Measurements from ENCODE around the gene DDX50.

DNA sequence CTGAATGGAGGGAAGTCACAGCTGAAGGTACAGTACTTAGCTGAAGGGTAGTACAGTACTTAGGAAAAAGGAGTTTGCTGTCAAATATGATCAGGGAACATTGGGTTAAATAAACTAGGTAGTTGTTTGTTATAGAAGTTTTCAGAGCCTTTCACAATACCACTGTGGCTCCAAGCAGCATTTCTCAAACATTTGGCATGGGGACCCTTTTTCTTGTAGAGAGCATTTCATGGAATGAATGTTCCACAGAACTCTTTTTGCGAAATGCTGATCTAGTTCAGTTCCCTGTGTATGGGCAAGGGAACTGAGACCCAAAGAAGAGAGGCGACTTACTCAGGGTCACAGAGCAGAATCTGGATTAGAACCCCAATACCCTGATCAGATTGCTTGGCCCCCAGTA is 31.5 kb upstream of the DDX50 start:
- TF ChIP-seq, protein P1, sequence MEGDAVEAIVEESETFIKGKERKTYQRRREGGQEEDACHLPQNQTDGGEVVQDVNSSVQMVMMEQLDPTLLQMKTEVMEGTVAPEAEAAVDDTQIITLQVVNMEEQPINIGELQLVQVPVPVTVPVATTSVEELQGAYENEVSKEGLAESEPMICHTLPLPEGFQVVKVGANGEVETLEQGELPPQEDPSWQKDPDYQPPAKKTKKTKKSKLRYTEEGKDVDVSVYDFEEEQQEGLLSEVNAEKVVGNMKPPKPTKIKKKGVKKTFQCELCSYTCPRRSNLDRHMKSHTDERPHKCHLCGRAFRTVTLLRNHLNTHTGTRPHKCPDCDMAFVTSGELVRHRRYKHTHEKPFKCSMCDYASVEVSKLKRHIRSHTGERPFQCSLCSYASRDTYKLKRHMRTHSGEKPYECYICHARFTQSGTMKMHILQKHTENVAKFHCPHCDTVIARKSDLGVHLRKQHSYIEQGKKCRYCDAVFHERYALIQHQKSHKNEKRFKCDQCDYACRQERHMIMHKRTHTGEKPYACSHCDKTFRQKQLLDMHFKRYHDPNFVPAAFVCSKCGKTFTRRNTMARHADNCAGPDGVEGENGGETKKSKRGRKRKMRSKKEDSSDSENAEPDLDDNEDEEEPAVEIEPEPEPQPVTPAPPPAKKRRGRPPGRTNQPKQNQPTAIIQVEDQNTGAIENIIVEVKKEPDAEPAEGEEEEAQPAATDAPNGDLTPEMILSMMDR (IDR thresholded peaks at IDR 0.05): no peak
- TF ChIP-seq POLR2A (IDR thresholded peaks at IDR 0.05): no peak

Measured in heart left ventricle (tissue), 13 donors.